Esophagus squamous epithelium (tissue), 5 donors: Measurements from ENCODE around the gene WDR26. TPM values are rescaled to one million over a fixed set of nuclear protein-coding genes. Genes with fewer than 3 reads are reported as not detected.
"Not testable (repeated sequence)": the region's sequence is repeated elsewhere in the genome, so short reads cannot be mapped to it uniquely, and the experiment has no call there.

Source experiments
- DNase-seq: peaks from one replicate; lab custom pipeline; 2025; lab: John Stamatoyannopoulos, UW
- H3K27ac ChIP-seq, 4 donors: fragments of 200-600 bp; sonication (generic); one replicate each; pipeline ENCODE4 v1.5.1; 2016 to 2019; ENCODE audit warnings: mild to moderate bottlenecking in 1 of 4
- H3K27me3 ChIP-seq, 4 donors: fragments of 200-600 bp; sonication (generic); 1 replicate in 3 of 4; 2 replicates in 1 of 4; pipeline versions ENCODE4 v1.5.1 to v1.6.0; 2017 to 2021; ENCODE audit warnings: antibody characterized with exemption in 1 of 4
- H3K36me3 ChIP-seq, 3 donors: fragments of 200-600 bp; sonication (generic); one replicate each; pipeline ENCODE4 v1.5.1; 2016 to 2019
- H3K4me1 ChIP-seq, 3 donors: fragments of 200-600 bp; sonication (generic); one replicate each; pipeline ENCODE4 v1.5.1; 2017 to 2019
- H3K4me3 ChIP-seq, 4 donors: fragments of 200-600 bp; sonication (generic); 1 replicate in 3 of 4; 2 replicates in 1 of 4; pipeline ENCODE4 v1.5.1; 2016 to 2019; ENCODE audit warnings: mild to moderate bottlenecking in 2 of 4, moderate library complexity in 1 of 4
- H3K9me3 ChIP-seq, 3 donors: fragments of 200-600 bp; sonication (generic); one replicate each; pipeline ENCODE4 v1.5.1; 2016 to 2019
- CTCF ChIP-seq, 6 experiments: fragments of 450-650 bp in 4 of 6; fragments of 200-600 bp in 2 of 6; sonication (generic) in 2 of 6; IDR thresholded peaks; one replicate each; pipeline ENCODE4 v1.5.1; 2016 to 2019; ENCODE audit warnings: antibody characterized with exemption in 6 of 6, mild to moderate bottlenecking in 4 of 6, moderate library complexity in 4 of 6
- POLR2A ChIP-seq, 4 donors: fragments of 450-650 bp; IDR thresholded peaks; one replicate each; pipeline ENCODE4 v1.6.1; 2017; ENCODE audit warnings: antibody characterized with exemption in 4 of 4, mild to moderate bottlenecking in 4 of 4, moderate library complexity in 3 of 4
- WGBS, 2 donors: methylation state at CpG; one replicate each; pipeline ENCODE4 v1.1.5; 2018; 5-methylcytosine and 5-hydroxymethylcytosine counted together
- intact Hi-C: fragments of 100-400 bp; cut with DNase I; formaldehyde crosslinking; loops from one replicate; pipeline ENCODE4 v1.15.0; 2022
- total RNA-seq, 4 donors: library from RNA; depleted of rRNA; stranded (reverse); fragments of >200 nt; gene quantifications; one replicate each; pipeline ENCODE4 v1.1.0, GENCODE V29; 2016
- donor health status: DM: yes; HTN: yes; CAD: no.

WDR26 gene
- total RNA-seq, 4 donors from 2014 or later = 38.3 to 111 (median 61.9) TPM

DNA sequence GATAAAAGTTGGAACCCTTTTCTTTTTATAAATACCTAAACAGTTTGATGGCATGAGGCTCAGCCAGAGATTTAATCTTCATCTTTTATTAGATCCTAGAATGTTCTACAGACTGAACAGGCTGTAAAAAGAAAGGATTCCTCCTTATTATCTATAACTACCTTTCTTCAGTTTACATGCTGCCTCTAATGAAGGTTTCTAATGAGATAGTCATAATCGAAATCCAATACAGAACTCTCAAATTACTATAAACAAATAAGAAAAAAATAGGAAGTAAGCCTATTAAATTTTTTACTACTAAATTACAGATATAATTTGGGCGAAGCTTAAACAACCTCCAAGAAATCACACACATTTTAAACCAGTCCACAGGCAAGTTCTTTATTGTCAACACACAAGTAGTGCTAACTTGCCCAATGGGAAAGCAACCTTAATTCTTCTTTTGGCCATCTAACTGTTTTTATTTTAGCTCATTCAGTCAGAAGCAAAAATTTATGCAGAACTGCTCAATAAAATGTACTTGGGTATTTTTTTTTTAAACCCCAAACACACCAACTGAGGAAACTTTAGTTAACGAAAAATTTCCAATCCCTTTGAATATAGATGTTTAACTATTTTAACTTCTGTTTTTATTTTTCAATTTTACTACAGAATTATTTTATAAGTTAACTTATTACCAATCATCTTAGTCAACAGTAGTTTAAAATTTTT is 4.8 kb downstream of the WDR26 start:
- WGBS, 2 donors = 70 to 71% methylated on average over 3 of the region's 3 CpGs
- intact Hi-C loops = loop anchor here (10.0 kb wide), 1 partner anchor 75 kb away; no protein-coding TSS in a partner anchor

DNA sequence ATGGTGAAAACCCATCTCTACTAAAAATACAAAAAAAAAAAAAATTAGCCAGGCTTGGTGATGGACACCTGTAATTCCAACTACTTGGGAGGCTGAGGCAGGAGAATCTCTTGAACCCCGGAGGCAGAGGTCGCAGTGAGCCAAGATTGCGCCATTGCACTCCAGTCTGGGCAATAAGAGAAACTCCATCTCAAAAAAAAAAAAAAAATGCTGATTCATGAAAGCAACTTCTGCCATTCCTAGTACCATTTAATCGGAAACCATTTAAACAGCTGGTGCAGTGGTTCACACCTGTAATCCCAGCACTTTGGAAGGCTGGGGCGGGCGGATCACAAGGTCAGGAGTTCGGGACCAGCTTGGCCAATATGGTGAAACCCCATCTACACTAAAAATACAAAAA is 5.9 kb downstream of the WDR26 start:
- Histone ChIP-seq H3K27ac (peak overlapping the region in 1 of 4 donors; percentile 99), H3K4me1 (peaks cover 0 to 62% (median 40%) of the 10 kb centered on the region in 3 donors)

More for the DNA sequence above, 4.8 kb downstream of the WDR26 start:
- Histone ChIP-seq H3K4me1 (peaks cover 0 to 62% (median 40%) of the 10 kb centered on the region in 3 donors), H3K27ac (peak overlapping the region in 2 of 4 donors; percentile 99), H3K27me3 (no peaks in the 10 kb centered on the region), H3K4me3 (peak overlapping the region in 3 of 4 donors; percentile 3 to 98 (median 85)), H3K9me3 (no peaks in the 10 kb centered on the region), H3K36me3 (peaks cover 0 to 57% (median 7%) of the 10 kb centered on the region in 3 donors)
- TF ChIP-seq CTCF (IDR thresholded peaks at IDR 0.05) (no peak), POLR2A (IDR thresholded peaks at IDR 0.05) (no peak)
- no peak for DNase-seq

GRCh38 chr1:224427346-224427745 is 7.3 kb downstream of the WDR26 start:
- H3K4me3 ChIP-seq = no peak overlapping the region
- peaks cover 0 to 57% (median 38%) of the 10 kb centered on the region in 3 donors for H3K4me1 ChIP-seq
- 50 to 78% methylated on average over 1 of the region's 1 CpG for WGBS, 2 donors
- H3K36me3 ChIP-seq = peaks cover 0 to 81% (median 20%) of the 10 kb centered on the region in 3 donors
- intact Hi-C loops = no loop called here
- no peak for DNase-seq
- peak overlapping the region in 2 of 4 donors; percentile 16 to 30 for H3K27ac ChIP-seq
- H3K9me3 ChIP-seq = no peaks in the 10 kb centered on the region
- no peak for TF ChIP-seq POLR2A (IDR thresholded peaks at IDR 0.05)
- TF ChIP-seq CTCF (IDR thresholded peaks at IDR 0.05) = no peak
- H3K27me3 ChIP-seq = no peaks in the 10 kb centered on the region

More for the DNA sequence above, 5.9 kb downstream of the WDR26 start:
- intact Hi-C loops, DNase-seq, H3K9me3 ChIP-seq, H3K27me3 ChIP-seq, H3K4me3 ChIP-seq: not testable (repeated sequence)
- H3K36me3 ChIP-seq = peaks cover 0 to 67% (median 7%) of the 10 kb centered on the region in 3 donors
- WGBS, 2 donors = 92 to 97% methylated on average over 5 to 7 of the region's 7 CpGs

- WGBS, 2 donors = 75 to 89% methylated on average over 8 of the region's 8 CpGs
Measured at GRCh38 chr1:224426869-224427268, 7.7 kb downstream of the WDR26 start.

GRCh38 chr1:224425279-224425884 is 9.2 kb downstream of the WDR26 start:
- Histone ChIP-seq H3K36me3 (peaks cover 0 to 94% (median 36%) of the 10 kb centered on the region in 3 donors), H3K9me3 (no peaks in the 10 kb centered on the region), H3K4me1 (peaks cover 0 to 38% (median 20%) of the 10 kb centered on the region in 3 donors), H3K27me3 (no peaks in the 10 kb centered on the region), H3K4me3 (no peak overlapping the region), H3K27ac (no peak overlapping the region)
- WGBS, 2 donors = 76 to 89% methylated on average over 6 of the region's 6 CpGs
- TF ChIP-seq POLR2A (IDR thresholded peaks at IDR 0.05) (no peak), CTCF (IDR thresholded peaks at IDR 0.05) (no peak)
- intact Hi-C loops = no loop called here
- no peak for DNase-seq

More at GRCh38 chr1:224426869-224427268, 7.7 kb downstream of the WDR26 start:
- Histone ChIP-seq H3K27ac (peak overlapping the region in 2 of 4 donors; percentile 16 to 30), H3K36me3 (peaks cover 0 to 86% (median 24%) of the 10 kb centered on the region in 3 donors), H3K4me1 (peaks cover 0 to 52% (median 35%) of the 10 kb centered on the region in 3 donors)
- H3K4me3 ChIP-seq, H3K9me3 ChIP-seq, DNase-seq, intact Hi-C loops, H3K27me3 ChIP-seq: not testable (repeated sequence)

GRCh38 chr1:224420106-224420505 is 14.5 kb downstream of the WDR26 start:
- no peaks in the 10 kb centered on the region for H3K9me3 ChIP-seq
- no peak for DNase-seq
- intact Hi-C loops = no loop called here
- no peak for TF ChIP-seq POLR2A (IDR thresholded peaks at IDR 0.05)
- TF ChIP-seq CTCF (IDR thresholded peaks at IDR 0.05) = no peak
- H3K27ac ChIP-seq = no peak overlapping the region
- no peaks in the 10 kb centered on the region for H3K4me1 ChIP-seq
- peaks cover 0 to 100% (median 68%) of the 10 kb centered on the region in 3 donors for H3K36me3 ChIP-seq
- no peak overlapping the region for H3K4me3 ChIP-seq
- no peaks in the 10 kb centered on the region for H3K27me3 ChIP-seq
